GM21360 (cell line): Measurements from ENCODE around the gene PTPN2.

Experiments used
- ATAC-seq: cut with Tn5 transposase; IDR thresholded peaks from one replicate; pipeline ENCODE4 v1.9.1; 2021; ENCODE audit warnings: mild to moderate bottlenecking, moderate library complexity; ENCODE audit not compliant: unreplicated experiment

The PTPN2 gene

GRCh38 chr18:12828116-12829051 is 55.7 kb downstream of the PTPN2 start:
- no peak for ATAC-seq

DNA sequence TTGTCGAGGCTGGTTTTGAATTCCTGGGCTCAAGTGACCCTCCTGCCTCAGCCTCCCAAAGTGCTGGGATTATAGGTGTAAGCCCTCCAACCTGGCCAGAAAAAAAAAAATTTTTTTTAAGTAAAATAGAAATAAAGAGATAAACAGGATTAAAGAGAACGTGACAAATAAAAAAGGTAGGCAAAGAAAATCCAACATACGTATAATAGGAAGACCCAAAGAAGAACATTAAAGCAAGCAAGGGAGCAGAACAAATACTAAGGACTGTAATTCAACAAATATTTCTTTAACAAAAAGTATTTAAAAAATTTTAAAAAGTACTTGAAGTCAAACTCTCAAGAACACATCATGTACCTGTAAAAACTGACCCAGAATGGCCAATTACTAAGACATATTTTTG is 56.4 kb downstream of the PTPN2 start:
- no peak for ATAC-seq

DNA sequence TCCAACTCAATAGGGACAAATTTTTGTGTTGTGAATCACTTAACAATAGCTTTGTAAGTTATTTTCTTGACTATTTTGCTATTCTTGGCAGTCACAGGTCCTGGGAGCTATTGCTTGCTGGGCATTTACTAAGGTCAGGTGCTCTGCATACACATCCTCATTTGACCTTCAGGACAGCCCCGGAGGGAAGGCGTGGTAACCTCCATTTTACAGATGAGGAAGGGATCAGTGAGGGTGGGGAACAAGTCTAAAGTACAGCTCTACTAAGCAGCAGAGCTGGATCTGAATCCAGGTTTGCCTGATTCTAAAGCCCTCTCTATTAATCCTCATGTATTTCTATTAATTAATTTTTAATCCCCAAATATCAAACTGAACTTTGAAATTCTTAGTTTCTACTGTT is 58.8 kb downstream of the PTPN2 start:
- ATAC-seq = no peak

GRCh38 chr18:12823892-12824291 is 60.1 kb downstream of the PTPN2 start:
- ATAC-seq = no peak

DNA sequence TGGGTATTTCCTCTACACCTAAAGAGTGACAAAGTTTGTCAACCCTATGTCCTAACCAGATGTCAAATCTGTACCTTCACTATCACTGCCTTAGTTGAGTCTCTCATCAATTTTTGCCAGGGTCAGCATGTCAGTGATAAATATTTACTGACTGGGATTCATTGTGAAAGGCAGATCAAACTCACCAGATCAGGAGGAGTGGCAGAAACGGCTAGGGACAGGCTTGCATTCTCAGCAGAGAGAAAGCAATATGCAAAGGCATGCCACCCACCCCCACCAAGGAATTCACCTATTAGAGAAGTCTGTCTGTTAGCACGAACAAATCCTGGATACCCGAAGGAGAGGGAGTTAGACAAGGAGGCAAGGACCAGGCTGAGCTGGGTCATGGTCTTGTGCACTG is 62.6 kb downstream of the PTPN2 start:
- no peak for ATAC-seq

- ATAC-seq = no peak
Measured at GRCh38 chr18:12820506-12820905, 63.5 kb downstream of the PTPN2 start.

DNA sequence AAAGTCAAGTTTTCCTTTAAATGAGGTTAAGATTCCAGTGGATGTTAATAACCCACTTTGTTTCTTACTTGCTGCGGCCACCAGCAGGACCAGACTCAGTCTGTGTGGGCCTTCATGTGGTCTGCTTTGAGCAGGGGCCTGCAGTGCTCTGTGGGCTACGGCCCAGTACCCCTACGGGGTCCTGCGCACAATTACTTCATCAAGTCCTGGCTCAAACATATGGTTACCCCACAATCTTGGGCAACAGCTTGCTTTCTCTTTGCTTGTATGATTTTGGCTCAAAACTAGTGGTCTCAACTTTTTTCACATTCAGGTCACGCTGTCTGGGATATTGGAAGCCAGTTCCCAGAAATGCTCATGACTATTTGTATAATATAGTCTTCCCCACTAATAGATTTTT is 64.2 kb downstream of the PTPN2 start:
- ATAC-seq = no peak

GRCh38 chr18:12819322-12819721 is 64.7 kb downstream of the PTPN2 start:
- ATAC-seq = peak; percentile 55

DNA sequence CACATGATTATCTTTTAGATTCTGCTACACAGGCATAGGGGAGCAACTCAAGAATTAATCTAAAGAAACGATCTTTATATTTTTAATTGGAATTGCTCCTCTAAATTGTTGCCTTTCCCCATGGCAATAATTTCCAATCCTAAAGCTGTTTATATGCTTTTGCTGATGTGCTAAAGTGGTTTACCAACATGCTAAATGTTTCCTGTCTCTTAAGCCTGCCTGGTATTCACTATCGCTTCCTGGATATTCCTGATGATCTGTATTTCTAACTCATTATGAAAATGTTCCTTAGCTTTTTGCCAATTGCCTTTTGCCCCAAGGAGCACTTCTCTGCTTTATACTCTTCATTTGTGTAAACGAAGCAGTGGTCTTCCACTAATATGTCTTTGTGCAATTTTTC is 65.8 kb downstream of the PTPN2 start:
- no peak for ATAC-seq

DNA sequence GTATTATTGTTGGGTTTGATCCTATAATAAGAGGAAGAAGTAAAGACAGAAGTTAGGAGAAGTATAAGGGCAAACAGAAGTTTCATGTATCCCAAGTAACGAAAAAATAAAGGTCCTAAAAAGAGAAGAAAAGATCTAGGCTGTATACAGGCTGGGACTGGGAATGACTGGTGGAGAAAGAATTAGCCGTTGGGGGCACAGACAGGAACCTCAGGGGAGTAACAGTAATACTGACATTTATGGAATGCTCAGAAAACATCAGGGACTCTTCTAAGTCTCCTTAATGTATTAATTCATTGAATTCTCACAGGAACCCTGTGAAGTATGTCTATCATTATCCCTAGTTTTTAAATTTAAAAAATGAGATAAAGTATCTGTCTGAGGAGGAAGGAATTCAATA is 67.6 kb downstream of the PTPN2 start:
- ATAC-seq = no peak

GRCh38 chr18:12811191-12811950 is 72.7 kb downstream of the PTPN2 start:
- ATAC-seq = no peak

DNA sequence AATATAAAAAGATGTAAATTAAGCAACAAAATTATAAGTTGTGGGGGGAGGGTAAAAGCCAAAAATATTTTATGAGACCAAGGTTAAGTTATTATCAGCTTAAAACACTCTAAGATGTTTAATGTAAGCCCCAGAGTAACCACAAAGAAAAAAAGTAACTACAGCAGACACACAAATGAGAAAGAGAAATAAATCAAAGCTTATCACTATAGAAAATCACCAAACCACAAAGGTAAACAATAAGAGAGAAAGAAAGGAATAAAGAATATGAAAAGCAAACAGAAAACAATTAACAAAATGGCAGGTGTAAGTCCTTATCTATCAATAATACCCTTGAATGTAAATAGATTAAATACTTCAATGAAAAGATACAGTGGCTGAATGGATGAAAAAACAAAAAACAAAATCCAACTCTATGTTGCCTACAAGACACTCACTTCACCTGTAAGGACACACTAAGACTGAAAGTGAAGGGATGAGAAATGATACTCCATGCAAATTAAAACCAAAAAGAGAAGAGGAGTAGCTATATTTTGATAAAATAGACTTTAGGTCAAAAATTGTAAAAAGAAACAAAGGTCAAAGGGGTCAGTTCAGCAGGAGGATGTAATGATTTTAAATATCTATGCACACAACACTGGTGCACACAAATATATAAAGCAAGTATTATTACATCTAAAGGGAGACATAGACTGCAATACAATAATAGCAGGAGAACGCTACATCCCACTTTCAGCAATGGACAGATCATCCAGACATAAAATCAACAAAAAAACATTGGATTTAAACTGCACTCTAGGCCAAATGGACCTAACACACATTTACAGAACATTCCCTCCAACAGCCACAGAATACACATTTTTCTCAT is 80.7 kb downstream of the PTPN2 start:
- no peak for ATAC-seq

- no peak for ATAC-seq
Measured at GRCh38 chr18:12802538-12802937, 81.5 kb downstream of the PTPN2 start.

DNA sequence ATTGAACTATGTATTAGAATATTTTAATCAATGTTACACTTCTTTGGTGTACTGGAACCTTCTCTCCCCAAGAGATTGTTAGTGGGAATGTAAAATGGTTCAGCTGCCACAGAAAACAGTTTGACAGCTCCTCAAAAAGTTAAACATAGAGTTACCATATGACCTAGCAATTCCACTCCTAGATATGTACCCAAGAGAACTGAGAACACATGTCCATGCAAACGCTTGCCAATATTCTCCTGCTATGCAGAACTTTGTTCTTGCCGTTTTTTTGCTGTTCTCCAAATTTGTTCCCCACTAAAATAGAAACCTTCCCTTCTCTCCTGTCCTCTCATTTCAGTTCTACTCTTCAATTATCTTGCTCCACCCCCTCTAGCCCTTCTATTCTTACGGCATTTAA is 87.6 kb downstream of the PTPN2 start:
- no peak for ATAC-seq

DNA sequence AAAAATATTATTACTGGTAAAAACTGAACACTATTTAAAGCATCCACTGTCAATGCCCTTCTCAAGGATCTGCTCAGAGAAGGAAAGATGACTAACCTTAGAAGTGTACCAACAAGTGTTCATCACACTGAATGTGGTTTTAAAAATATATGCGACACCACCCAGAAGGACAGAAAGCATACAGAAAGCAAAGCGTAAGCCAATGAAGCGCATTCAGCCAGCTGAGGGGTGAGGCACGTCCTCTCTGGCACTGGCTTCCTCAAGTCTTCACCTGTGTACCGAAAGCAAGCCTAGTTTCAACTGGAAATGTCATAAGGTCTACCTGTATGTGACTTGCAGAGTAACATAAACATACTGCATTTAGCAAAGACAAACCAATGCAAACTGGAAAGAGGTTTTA is 92.4 kb downstream of the PTPN2 start:
- no peak for ATAC-seq

- ATAC-seq = no peak
Measured at GRCh38 chr18:12786669-12787068, 97.4 kb downstream of the PTPN2 start.

GRCh38 chr18:12783524-12783923 is 100.5 kb downstream of the PTPN2 start:
- ATAC-seq = no peak

DNA sequence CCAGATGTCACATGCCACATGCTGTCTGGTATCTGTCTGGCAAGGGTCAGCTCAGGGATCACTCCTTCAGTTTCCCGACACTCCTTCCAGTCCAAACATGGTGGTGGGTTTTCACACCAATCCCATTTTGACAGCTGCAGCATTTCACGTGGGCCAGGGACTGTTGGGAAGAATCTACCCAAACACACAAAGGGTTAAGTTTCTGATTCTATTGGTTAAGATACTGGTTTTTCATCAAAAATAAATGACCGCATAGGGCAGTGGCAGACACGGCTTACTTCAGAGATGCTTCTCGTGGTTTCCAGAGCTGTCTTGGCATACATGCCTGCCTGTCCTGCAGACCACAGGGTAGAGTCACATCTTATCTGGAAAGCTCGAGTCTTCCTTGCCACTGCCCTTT is 101.5 kb downstream of the PTPN2 start:
- no peak for ATAC-seq

- ATAC-seq = no peak
Measured at GRCh38 chr18:12779456-12779855, 104.6 kb downstream of the PTPN2 start.

DNA sequence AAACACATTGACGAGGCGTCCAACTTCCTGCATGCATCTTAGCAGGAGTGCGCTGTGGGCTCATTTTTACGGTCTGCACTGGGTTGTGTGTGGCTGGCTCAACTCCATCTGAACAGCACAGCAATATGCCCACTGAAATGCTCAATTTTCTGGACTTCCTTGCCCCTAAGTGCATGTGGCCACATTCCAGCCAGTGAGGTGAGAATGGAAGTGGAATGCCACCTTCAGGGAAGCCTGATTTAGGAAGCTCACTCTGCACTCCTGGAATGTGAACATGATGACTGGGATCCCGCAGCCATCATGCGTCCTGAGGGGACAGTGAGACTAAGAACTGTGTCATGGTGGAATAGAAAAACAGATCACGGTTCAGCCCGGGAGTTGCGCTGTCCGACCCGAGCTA is 105.0 kb downstream of the PTPN2 start:
- ATAC-seq = no peak

DNA sequence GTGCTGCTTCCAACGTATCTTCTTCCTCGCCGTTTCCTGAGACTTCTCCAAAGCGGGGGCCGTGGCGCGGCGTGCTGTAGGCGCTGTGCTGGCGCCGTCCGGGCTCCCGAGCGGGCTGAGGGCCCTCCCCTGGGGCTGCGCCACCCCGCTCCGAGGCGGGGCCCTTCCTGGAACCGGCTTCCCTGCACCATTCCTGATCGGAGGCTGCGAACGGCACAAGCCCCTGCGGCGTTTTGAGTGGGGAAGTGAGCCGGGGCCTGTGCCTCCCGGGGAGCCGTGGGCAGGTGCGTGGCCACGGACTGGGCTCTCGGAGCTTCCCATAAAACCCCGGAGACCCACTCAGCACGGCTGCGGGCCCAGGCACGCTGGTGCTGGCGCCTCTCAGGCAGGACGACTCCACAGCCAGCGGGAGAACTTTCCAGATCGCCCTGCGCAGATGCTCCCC is 106.5 kb downstream of the PTPN2 start:
- no peak for ATAC-seq
